Measurements from ENCODE around the gene MYO1E. TPM values are rescaled to one million over a fixed set of nuclear protein-coding genes. Genes with fewer than 3 reads are reported as not detected.

The MYO1E gene
- total and polyA plus RNA-seq, 2 of the 4 experiments (the other 2 are of a cell fraction) = 13.4 to 37.3 TPM

DNA sequence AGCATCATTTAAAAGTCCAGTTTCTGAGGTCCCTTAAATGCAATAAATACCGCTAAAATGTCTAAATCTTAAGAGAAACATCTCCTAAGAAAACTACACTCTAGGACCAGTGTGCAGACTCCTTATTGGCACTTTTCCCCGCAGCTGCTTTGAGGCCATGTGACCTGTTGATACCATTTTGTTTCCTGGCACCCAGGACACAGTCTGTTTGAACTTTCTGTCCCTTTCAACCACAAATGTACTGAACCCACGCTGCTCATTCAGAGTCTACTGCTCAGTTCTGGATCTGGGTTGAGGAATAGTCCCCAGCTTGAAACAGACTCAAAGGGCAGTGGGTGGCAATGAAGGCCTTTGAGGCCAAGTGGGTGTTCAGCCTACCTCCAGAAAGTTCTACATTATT is 148.9 kb downstream of the MYO1E start:
- H2AK9ac ChIP-seq (replicated peaks; ENCODE audit: low read depth, low read length, poor library complexity) = peak overlapping the region; percentile 11
- no peak overlapping the region for H3K18ac ChIP-seq (ENCODE audit: low read depth, low read length)
- H4K8ac ChIP-seq (ENCODE audit: low read depth in 2 of 2, low read length in 2 of 2) = no peak overlapping the region
- TF ChIP-seq, protein P1, sequence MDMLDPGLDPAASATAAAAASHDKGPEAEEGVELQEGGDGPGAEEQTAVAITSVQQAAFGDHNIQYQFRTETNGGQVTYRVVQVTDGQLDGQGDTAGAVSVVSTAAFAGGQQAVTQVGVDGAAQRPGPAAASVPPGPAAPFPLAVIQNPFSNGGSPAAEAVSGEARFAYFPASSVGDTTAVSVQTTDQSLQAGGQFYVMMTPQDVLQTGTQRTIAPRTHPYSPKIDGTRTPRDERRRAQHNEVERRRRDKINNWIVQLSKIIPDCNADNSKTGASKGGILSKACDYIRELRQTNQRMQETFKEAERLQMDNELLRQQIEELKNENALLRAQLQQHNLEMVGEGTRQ (IDR thresholded peaks at IDR 0.05; ENCODE audit: low read depth, low read length) = no peak
- TF ChIP-seq, protein P2, sequence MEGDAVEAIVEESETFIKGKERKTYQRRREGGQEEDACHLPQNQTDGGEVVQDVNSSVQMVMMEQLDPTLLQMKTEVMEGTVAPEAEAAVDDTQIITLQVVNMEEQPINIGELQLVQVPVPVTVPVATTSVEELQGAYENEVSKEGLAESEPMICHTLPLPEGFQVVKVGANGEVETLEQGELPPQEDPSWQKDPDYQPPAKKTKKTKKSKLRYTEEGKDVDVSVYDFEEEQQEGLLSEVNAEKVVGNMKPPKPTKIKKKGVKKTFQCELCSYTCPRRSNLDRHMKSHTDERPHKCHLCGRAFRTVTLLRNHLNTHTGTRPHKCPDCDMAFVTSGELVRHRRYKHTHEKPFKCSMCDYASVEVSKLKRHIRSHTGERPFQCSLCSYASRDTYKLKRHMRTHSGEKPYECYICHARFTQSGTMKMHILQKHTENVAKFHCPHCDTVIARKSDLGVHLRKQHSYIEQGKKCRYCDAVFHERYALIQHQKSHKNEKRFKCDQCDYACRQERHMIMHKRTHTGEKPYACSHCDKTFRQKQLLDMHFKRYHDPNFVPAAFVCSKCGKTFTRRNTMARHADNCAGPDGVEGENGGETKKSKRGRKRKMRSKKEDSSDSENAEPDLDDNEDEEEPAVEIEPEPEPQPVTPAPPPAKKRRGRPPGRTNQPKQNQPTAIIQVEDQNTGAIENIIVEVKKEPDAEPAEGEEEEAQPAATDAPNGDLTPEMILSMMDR (conservative IDR thresholded peaks at IDR 0.05; ENCODE audit: low read depth, low read length) = no peak
- TF ChIP-seq MAFK (IDR thresholded peaks at IDR 0.05; ENCODE audit: low read depth, low read length) = no peak
- no peak for TF ChIP-seq RFX5 (IDR thresholded peaks at IDR 0.05; ENCODE audit: low read depth, low read length)
- TF ChIP-seq FOS (IDR thresholded peaks at IDR 0.05; ENCODE audit: low read depth, low read length) = no peak
- no peak for TF ChIP-seq CEBPB (IDR thresholded peaks at IDR 0.05; ENCODE audit: low read depth, low read length)
- TF ChIP-seq RAD21 (IDR thresholded peaks at IDR 0.05; ENCODE audit: low read length) = no peak
- no peak for TF ChIP-seq BHLHE40 (IDR thresholded peaks at IDR 0.05; ENCODE audit: low read depth, low read length)
- TF ChIP-seq MAZ (IDR thresholded peaks at IDR 0.05; ENCODE audit: borderline replicate concordance, low read depth, low read length) = no peak
- no peak for TF ChIP-seq MXI1 (IDR thresholded peaks at IDR 0.05; ENCODE audit: borderline replicate concordance, low read depth, low read length)
- TF ChIP-seq SMC3 (IDR thresholded peaks at IDR 0.05; ENCODE audit: low read depth, low read length) = no peak
- no peak for TF ChIP-seq NFE2L2 (IDR thresholded peaks at IDR 0.05; ENCODE audit: low read depth, low read length)
- no peaks in the 10 kb centered on the region for H4K20me1 ChIP-seq (ENCODE audit: insufficient read depth, low read length)
- peaks cover 11 to 23% of the 10 kb centered on the region in 2 experiments; a peak in 2 of 4 replicates for H3K79me1 ChIP-seq (ENCODE audit: low read depth in 1 of 2, low read length in 2 of 2)
- BruUV-seq (replicated peaks) = no TSS peak
- H2BK5ac ChIP-seq (ENCODE audit: low read depth, low read length, poor library complexity, severe bottlenecking) = no peak overlapping the region
- ATAC-seq (ENCODE audit: low read depth) (no peak), DNase-seq (no peak)
- H3K4me1 ChIP-seq (ENCODE audit: control insufficient read depth, insufficient read depth, low read length) = no peaks in the 10 kb centered on the region; the same call in 1 of the 2 replicates
- no peak overlapping the region for H3K27ac ChIP-seq (ENCODE audit: insufficient read depth, low read length)
- H3K56ac ChIP-seq (ENCODE audit: extremely low read depth, insufficient read depth, low read length) = no peak overlapping the region
- 100% methylated on average over 1 of the region's 3 CpGs; no CpG with 5 or more reads in 1 of the 2 experiments for WGBS, 2 experiments (ENCODE audit: extremely low coverage in 2 of 2, insufficient read length in 1 of 2)
- no peak overlapping the region for H2AK5ac ChIP-seq (ENCODE audit: low read depth, low read length)
- peaks cover 9% of the 10 kb centered on the region for H3K9me1 ChIP-seq (ENCODE audit: insufficient read depth, low read length)
- H3K4me3 ChIP-seq (ENCODE audit: insufficient read depth, low read depth, low read length) = no peak overlapping the region
- H4K91ac ChIP-seq (ENCODE audit: insufficient read depth, low read depth, low read length) = no peak overlapping the region
- H3K27me3 ChIP-seq (ENCODE audit: control insufficient read depth, insufficient read depth, low read length) = no peaks in the 10 kb centered on the region
- ChIA-PET POLR2A (ENCODE audit: unreplicated experiment) (no interaction called here), CTCF (interaction anchor here (0.6 kb wide), 2 partner anchors 247 to 259 kb away, joined by 3 to 4 read pairs; no protein-coding TSS in a partner anchor)
- H3K4me2 ChIP-seq (ENCODE audit: low read depth, low read length) = no peak overlapping the region
- H2BK120ac ChIP-seq (ENCODE audit: low read depth, low read length) = peak overlapping the region; percentile 38; the same call in 1 of the 2 replicates
- no peak overlapping the region for H2BK20ac ChIP-seq (ENCODE audit: low read depth, low read length)
- H2BK15ac ChIP-seq (ENCODE audit: low read depth, low read length) = no peak overlapping the region
- 0 out of 2 replicates have a peak overlapping the region, but pooled peaks have one; percentile 23 for H3K14ac ChIP-seq (replicated peaks; ENCODE audit: low read depth, low read length)
- dilution Hi-C loops (cut with HindIII; ENCODE audit: low sequenced_read_pairs, unreplicated experiment) = no loop called here
- intact Hi-C loops (cut with micrococcal nuclease) = loop anchor here (5.0 kb wide), 1 partner anchor 46 kb away; no protein-coding TSS in a partner anchor
- H3K23ac ChIP-seq (ENCODE audit: low read depth, low read length) = no peak overlapping the region
- H3K9ac ChIP-seq (ENCODE audit: low read depth, low read length) = no peak overlapping the region
- H3K36me3 ChIP-seq (ENCODE audit: control insufficient read depth, insufficient read depth, low read length) = peaks cover 17% of the 10 kb centered on the region
- in situ Hi-C loops (cut with MboI; ENCODE audit: low sequenced_read_pairs) = no loop called here
- H2AFZ ChIP-seq (replicated peaks; ENCODE audit: low read length, poor library complexity) = no peak overlapping the region
- H3K9me3 ChIP-seq (ENCODE audit: control insufficient read depth, insufficient read depth, low read length) = no peaks in the 10 kb centered on the region
- 0 out of 2 replicates have a peak overlapping the region, but pooled peaks have one; percentile 27 for H3K4ac ChIP-seq (ENCODE audit: low read depth, low read length)
- H4K5ac ChIP-seq (ENCODE audit: low read depth, low read length) = no peak overlapping the region

Measured in IMR-90 (cell line).